Testis (tissue), 2 donors: ENCODE measurements around the gene AGPAT2.

Experiments
- CTCF ChIP-seq, 3 experiments: fragments of 450-650 bp in 2 of 3; fragments of 200-600 bp in 1 of 3; sonication (generic) in 1 of 3; IDR thresholded peaks; one replicate each; pipeline ENCODE4 v1.5.1; 2016 to 2019; ENCODE audit warnings: antibody characterized with exemption in 3 of 3, mild to moderate bottlenecking in 2 of 3, moderate library complexity in 1 of 3
- POLR2A ChIP-seq: fragments of 450-650 bp; IDR thresholded peaks from one replicate; pipeline ENCODE4 v1.6.1; 2017; ENCODE audit warnings: antibody characterized with exemption, mild to moderate bottlenecking, moderate library complexity

- TF ChIP-seq CTCF (IDR thresholded peaks at IDR 0.05) (no peak), POLR2A (no peak)
Observed at GRCh38 chr9:136629001-136629878, 58.0 kb downstream of the AGPAT2 start.
